SK-N-SH treated with all-trans-retinoic acid at 6 μM for 48 hours (cell line): ENCODE data around the gene MCTP2.

Experiments
- BACH2 ChIP-seq: fragments of 250-450 bp; sonication (Bioruptor Pico); IDR thresholded peaks from 2 replicates; pipeline ENCODE4 v1.9.0; 2021; ENCODE audit warnings: mild to moderate bottlenecking, borderline replicate concordance
- RARB ChIP-seq: fragments of 250-450 bp; sonication (Bioruptor Pico); IDR thresholded peaks from 2 replicates; pipeline ENCODE4 v1.8.0; 2021; ENCODE audit warnings: mild to moderate bottlenecking, moderate library complexity
- TOX ChIP-seq: fragments of 250-450 bp; sonication (Bioruptor Pico); IDR thresholded peaks from 2 replicates; pipeline ENCODE4 v1.8.0; 2021; ENCODE audit warnings: mild to moderate bottlenecking, moderate library complexity, borderline replicate concordance
- ZFP3 ChIP-seq: fragments of 250-450 bp; sonication (Bioruptor Pico); IDR thresholded peaks from 2 replicates; pipeline ENCODE4 v1.5.0; 2020; ENCODE audit warnings: mild to moderate bottlenecking, moderate library complexity
- TF ChIP-seq, protein P1 (sequence below): fragments of 250-450 bp; sonication (Bioruptor Pico); IDR thresholded peaks from 2 replicates; pipeline ENCODE4 v1.5.1; 2021; ENCODE audit warnings: mild to moderate bottlenecking, moderate library complexity
- TF ChIP-seq, protein P2 (sequence below): fragments of 250-450 bp; sonication (Bioruptor Pico); IDR thresholded peaks from 2 replicates; pipeline ENCODE4 v1.8.0; 2020; ENCODE audit warnings: mild to moderate bottlenecking, moderate library complexity, borderline replicate concordance

GRCh38 chr15:94421706-94422105 is 190.3 kb downstream of the MCTP2 start:
- TF ChIP-seq RARB (CRISPR knock-in tag) (no peak), ZFP3 (no peak), TOX (no peak), BACH2 (CRISPR knock-in tag) (no peak)
- TF ChIP-seq, protein P1, sequence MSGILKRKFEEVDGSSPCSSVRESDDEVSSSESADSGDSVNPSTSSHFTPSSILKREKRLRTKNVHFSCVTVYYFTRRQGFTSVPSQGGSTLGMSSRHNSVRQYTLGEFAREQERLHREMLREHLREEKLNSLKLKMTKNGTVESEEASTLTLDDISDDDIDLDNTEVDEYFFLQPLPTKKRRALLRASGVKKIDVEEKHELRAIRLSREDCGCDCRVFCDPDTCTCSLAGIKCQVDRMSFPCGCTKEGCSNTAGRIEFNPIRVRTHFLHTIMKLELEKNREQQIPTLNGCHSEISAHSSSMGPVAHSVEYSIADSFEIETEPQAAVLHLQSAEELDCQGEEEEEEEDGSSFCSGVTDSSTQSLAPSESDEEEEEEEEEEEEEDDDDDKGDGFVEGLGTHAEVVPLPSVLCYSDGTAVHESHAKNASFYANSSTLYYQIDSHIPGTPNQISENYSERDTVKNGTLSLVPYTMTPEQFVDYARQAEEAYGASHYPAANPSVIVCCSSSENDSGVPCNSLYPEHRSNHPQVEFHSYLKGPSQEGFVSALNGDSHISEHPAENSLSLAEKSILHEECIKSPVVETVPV: no peak
- TF ChIP-seq, protein P2, sequence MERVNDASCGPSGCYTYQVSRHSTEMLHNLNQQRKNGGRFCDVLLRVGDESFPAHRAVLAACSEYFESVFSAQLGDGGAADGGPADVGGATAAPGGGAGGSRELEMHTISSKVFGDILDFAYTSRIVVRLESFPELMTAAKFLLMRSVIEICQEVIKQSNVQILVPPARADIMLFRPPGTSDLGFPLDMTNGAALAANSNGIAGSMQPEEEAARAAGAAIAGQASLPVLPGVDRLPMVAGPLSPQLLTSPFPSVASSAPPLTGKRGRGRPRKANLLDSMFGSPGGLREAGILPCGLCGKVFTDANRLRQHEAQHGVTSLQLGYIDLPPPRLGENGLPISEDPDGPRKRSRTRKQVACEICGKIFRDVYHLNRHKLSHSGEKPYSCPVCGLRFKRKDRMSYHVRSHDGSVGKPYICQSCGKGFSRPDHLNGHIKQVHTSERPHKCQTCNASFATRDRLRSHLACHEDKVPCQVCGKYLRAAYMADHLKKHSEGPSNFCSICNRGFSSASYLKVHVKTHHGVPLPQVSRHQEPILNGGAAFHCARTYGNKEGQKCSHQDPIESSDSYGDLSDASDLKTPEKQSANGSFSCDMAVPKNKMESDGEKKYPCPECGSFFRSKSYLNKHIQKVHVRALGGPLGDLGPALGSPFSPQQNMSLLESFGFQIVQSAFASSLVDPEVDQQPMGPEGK (CRISPR knock-in tag): no peak
